Measurements from ENCODE around the gene CAPS2. TPM values are rescaled to one million over a fixed set of nuclear protein-coding genes. Genes with fewer than 3 reads are reported as not detected.
"Not testable (repeated sequence)": the region's sequence is repeated elsewhere in the genome, so short reads cannot be mapped to it uniquely, and the experiment has no call there.

The CAPS2 gene
- 1 to 10 TPM; 6.3 to 9.3 TPM for total RNA-seq

- Mint-ChIP-seq H3K4me1 (peaks cover 19% of the 10 kb centered on the region), H3K9me3 (ENCODE audit: low read depth) (no peaks in the 10 kb centered on the region), H3K4me3 (peak within 1 kb of the TSS; percentile 81), H3K27me3 (peaks cover 32% of the 10 kb centered on the region), H3K36me3 (no peaks in the 10 kb centered on the region), H3K27ac (peak within 1 kb of the TSS; percentile 54)
- DNase-seq (peak; percentile 80), ATAC-seq (peak; percentile 84)
- CTCF ChIA-PET: interaction anchor here (1.1 to 1.8 kb wide), 3 partner anchors 59 to 175 kb away, joined by 3 to 5 read pairs (median 3); partner anchors contain the start of gene GLIPR1L2
Observed at GRCh38 chr12:75329918-75330826, at the start of gene CAPS2. Gene CAPS2 (minus strand): TSS chr12:75330324. CDS start chr12:75326498, 3,826 bp downstream.

- H3K4me3 Mint-ChIP-seq: no peak overlapping the region
- CTCF ChIA-PET: interaction anchor here (1.2 kb wide), 1 partner anchor 13 kb away, joined by 3 read pairs; no protein-coding TSS in a partner anchor
- H3K9me3 Mint-ChIP-seq (ENCODE audit: low read depth): no peaks in the 10 kb centered on the region
- no peak overlapping the region for H3K27ac Mint-ChIP-seq
- H3K27me3 Mint-ChIP-seq: no peaks in the 10 kb centered on the region
- H3K36me3 Mint-ChIP-seq: peaks cover 2% of the 10 kb centered on the region
- ATAC-seq: no peak
- DNase-seq: no peak
- peaks cover under 1% of the 10 kb centered on the region for H3K4me1 Mint-ChIP-seq
Observed at GRCh38 chr12:75378354-75378753, 48.2 kb upstream of the CAPS2 start.

- Mint-ChIP-seq H3K4me1 (peaks cover 2% of the 10 kb centered on the region), H3K9me3 (ENCODE audit: low read depth) (no peaks in the 10 kb centered on the region), H3K27ac (no peak overlapping the region), H3K27me3 (no peaks in the 10 kb centered on the region), H3K4me3 (no peak overlapping the region), H3K36me3 (no peaks in the 10 kb centered on the region)
- CTCF ChIA-PET: no interaction called here
- DNase-seq: no peak
- no peak for ATAC-seq
Observed at GRCh38 chr12:75374971-75375370, 44.8 kb upstream of the CAPS2 start.

- CTCF ChIA-PET: interaction anchor here (1.1 to 1.2 kb wide), 2 partner anchors 15 to 56 kb away, joined by 3 read pairs; no protein-coding TSS in a partner anchor
- H3K36me3 Mint-ChIP-seq: peaks cover 3% of the 10 kb centered on the region
- DNase-seq: no peak
- ATAC-seq: peak; percentile 51
- peaks cover 10% of the 10 kb centered on the region for H3K4me1 Mint-ChIP-seq
- H3K27ac Mint-ChIP-seq: no peak overlapping the region
- H3K4me3 Mint-ChIP-seq: no peak overlapping the region
- H3K27me3 Mint-ChIP-seq: no peaks in the 10 kb centered on the region
- peaks cover 3% of the 10 kb centered on the region for H3K9me3 Mint-ChIP-seq (ENCODE audit: low read depth)
Observed at GRCh38 chr12:75366629-75367028, 36.5 kb upstream of the CAPS2 start.

DNA sequence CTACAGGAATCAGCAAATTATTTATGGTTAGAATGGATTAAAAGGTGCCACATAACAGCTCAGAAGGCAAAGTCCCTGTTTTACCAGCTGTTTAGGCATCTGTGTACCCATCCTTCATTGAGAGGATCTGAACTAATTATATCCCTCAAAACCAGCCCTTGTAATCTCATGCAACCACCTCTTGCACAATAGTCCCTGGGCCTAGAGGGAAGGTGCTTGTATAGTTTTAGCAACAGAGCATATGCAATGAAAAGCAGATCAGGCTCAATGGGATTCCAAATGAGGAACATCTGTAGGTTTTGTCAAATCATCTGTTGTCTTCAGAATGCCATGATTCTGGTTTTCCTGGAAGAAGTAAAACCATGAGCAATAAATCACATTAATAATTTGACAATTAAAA lies 34.8 kb upstream of the CAPS2 start:
- DNase-seq (no peak), ATAC-seq (no peak)
- peaks cover 11% of the 10 kb centered on the region for H3K9me3 Mint-ChIP-seq (ENCODE audit: low read depth)
- peaks cover 16% of the 10 kb centered on the region for H3K36me3 Mint-ChIP-seq
- CTCF ChIA-PET: no interaction called here
- H3K27me3 Mint-ChIP-seq: no peaks in the 10 kb centered on the region
- no peak overlapping the region for H3K27ac Mint-ChIP-seq
- H3K4me3 Mint-ChIP-seq: no peak overlapping the region
- peaks cover 17% of the 10 kb centered on the region for H3K4me1 Mint-ChIP-seq

DNA sequence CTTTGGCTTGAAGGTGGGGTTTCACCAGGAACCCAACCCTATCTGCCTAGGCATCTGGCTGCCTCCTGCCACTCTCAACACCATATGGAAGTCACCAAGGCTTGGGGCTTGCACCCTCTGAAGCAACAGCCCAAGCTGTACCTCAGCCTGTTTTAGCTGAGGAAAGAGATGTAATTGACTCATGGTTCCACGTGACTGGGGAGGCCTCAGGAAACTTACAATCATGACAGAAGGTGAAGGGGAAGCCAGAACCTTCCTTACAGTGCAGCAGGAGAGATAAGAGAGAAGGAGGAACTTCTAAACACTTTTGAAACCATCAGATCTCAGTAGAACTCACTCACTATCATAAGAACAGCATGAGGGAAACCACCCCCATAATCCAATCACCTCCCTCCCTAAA lies 31.3 kb upstream of the CAPS2 start:
- peak overlapping the region; percentile 12 for H3K27ac Mint-ChIP-seq

GRCh38 chr12:75360920-75361319 lies 30.8 kb upstream of the CAPS2 start:
- DNase-seq (no peak), ATAC-seq (no peak)
- no peak overlapping the region for H3K4me3 Mint-ChIP-seq
- H3K27ac Mint-ChIP-seq: no peak overlapping the region
- H3K36me3 Mint-ChIP-seq: peaks cover 18% of the 10 kb centered on the region
- peaks cover 11% of the 10 kb centered on the region for H3K9me3 Mint-ChIP-seq (ENCODE audit: low read depth)
- CTCF ChIA-PET: no interaction called here
- no peaks in the 10 kb centered on the region for H3K27me3 Mint-ChIP-seq
- peaks cover 8% of the 10 kb centered on the region for H3K4me1 Mint-ChIP-seq

More for the DNA sequence above, 31.3 kb upstream of the CAPS2 start:
- H3K27me3 Mint-ChIP-seq: no peaks in the 10 kb centered on the region
- H3K36me3 Mint-ChIP-seq: peaks cover 18% of the 10 kb centered on the region
- ATAC-seq (no peak), DNase-seq (no peak)
- H3K9me3 Mint-ChIP-seq (ENCODE audit: low read depth): peaks cover 11% of the 10 kb centered on the region
- no peak overlapping the region for H3K4me3 Mint-ChIP-seq
- CTCF ChIA-PET: no interaction called here
- H3K4me1 Mint-ChIP-seq: peaks cover 11% of the 10 kb centered on the region

GRCh38 chr12:75354011-75354410 lies 23.9 kb upstream of the CAPS2 start:
- no peak overlapping the region for H3K27ac Mint-ChIP-seq
- H3K4me1 Mint-ChIP-seq: peaks cover 10% of the 10 kb centered on the region
- no peak for ATAC-seq
- no peak overlapping the region for H3K4me3 Mint-ChIP-seq
- peaks cover 19% of the 10 kb centered on the region for H3K9me3 Mint-ChIP-seq (ENCODE audit: low read depth)
- CTCF ChIA-PET: no interaction called here
- DNase-seq: no peak
- H3K36me3 Mint-ChIP-seq: peaks cover 28% of the 10 kb centered on the region
- no peaks in the 10 kb centered on the region for H3K27me3 Mint-ChIP-seq

DNA sequence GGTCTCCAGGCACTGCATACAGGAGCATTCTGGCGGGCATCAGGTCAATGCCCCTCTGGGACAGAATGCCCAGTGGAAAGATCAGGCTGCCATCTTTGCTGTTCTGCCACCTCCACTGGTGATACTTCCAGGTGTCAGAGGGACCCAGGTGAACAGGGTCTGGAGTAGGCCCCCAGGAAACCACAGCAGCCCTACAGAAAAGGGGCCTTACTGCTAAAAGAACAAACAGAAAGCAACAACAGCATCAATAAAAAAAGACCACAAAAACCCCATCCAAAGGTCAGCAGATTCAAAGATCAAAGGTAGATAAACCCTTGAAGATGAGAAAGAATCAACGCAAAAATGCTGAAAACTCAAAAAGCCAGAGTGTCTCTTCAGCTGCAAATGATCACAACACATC lies 20.3 kb upstream of the CAPS2 start:
- DNase-seq: no peak
- H3K4me1 Mint-ChIP-seq: peaks cover 22% of the 10 kb centered on the region
- no peak for ATAC-seq
- CTCF ChIA-PET: no interaction called here
- H3K9me3 Mint-ChIP-seq (ENCODE audit: low read depth): peaks cover 15% of the 10 kb centered on the region
- peaks cover 35% of the 10 kb centered on the region for H3K36me3 Mint-ChIP-seq
- H3K27me3 Mint-ChIP-seq: no peaks in the 10 kb centered on the region
- no peak overlapping the region for H3K4me3 Mint-ChIP-seq
- no peak overlapping the region for H3K27ac Mint-ChIP-seq

GRCh38 chr12:75349946-75350345 lies 19.8 kb upstream of the CAPS2 start:
- H3K4me3 Mint-ChIP-seq: no peak overlapping the region
- DNase-seq (no peak), ATAC-seq (no peak)
- peaks cover 11% of the 10 kb centered on the region for H3K9me3 Mint-ChIP-seq (ENCODE audit: low read depth)
- H3K27me3 Mint-ChIP-seq: no peaks in the 10 kb centered on the region
- CTCF ChIA-PET: no interaction called here
- H3K36me3 Mint-ChIP-seq: peaks cover 31% of the 10 kb centered on the region
- H3K4me1 Mint-ChIP-seq: peaks cover 22% of the 10 kb centered on the region
- H3K27ac Mint-ChIP-seq: no peak overlapping the region

GRCh38 chr12:75346215-75346614 lies 16.1 kb upstream of the CAPS2 start:
- ATAC-seq (peak; percentile 89), DNase-seq (peak; percentile 60)
- H3K27me3 Mint-ChIP-seq; CTCF ChIA-PET; H3K4me3 Mint-ChIP-seq; H3K27ac Mint-ChIP-seq; H3K9me3 Mint-ChIP-seq (ENCODE audit: low read depth): not testable (repeated sequence)
- peaks cover 22% of the 10 kb centered on the region for H3K4me1 Mint-ChIP-seq
- H3K36me3 Mint-ChIP-seq: peaks cover 16% of the 10 kb centered on the region

DNA sequence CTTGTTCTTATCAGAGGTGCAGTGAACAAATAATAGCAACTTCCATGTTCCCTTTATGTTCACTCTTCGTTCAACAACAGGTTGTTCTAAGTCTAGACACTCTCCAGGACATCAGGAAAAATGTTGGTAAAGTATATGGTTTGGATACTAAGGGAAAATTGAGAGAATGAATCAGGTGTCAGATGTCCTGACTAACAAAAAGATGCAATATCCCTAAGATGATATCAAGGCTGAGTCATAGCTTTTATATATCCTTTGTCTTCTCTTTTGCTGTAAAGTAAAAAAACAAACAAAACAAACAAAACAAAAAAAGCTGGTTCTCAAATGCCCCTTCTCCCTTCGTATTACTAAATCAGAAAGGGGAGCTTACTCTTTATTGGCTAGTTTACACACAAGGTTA lies 15.4 kb upstream of the CAPS2 start:
- peaks cover 18% of the 10 kb centered on the region for H3K4me1 Mint-ChIP-seq
- H3K27me3 Mint-ChIP-seq: peaks cover 4% of the 10 kb centered on the region
- no peak overlapping the region for H3K4me3 Mint-ChIP-seq
- CTCF ChIA-PET: no interaction called here
- H3K9me3 Mint-ChIP-seq (ENCODE audit: low read depth): peaks cover 3% of the 10 kb centered on the region
- peaks cover 12% of the 10 kb centered on the region for H3K36me3 Mint-ChIP-seq
- ATAC-seq (no peak), DNase-seq (no peak)
- H3K27ac Mint-ChIP-seq: no peak overlapping the region

GRCh38 chr12:75341873-75342272 lies 11.7 kb upstream of the CAPS2 start:
- Mint-ChIP-seq H3K27ac (no peak overlapping the region), H3K36me3 (peaks cover 14% of the 10 kb centered on the region), H3K4me3 (no peak overlapping the region), H3K9me3 (ENCODE audit: low read depth) (peaks cover 3% of the 10 kb centered on the region), H3K4me1 (peaks cover 26% of the 10 kb centered on the region), H3K27me3 (peaks cover 8% of the 10 kb centered on the region)
- no peak for ATAC-seq
- CTCF ChIA-PET: no interaction called here
- no peak for DNase-seq

GRCh38 chr12:75337905-75338304 lies 7.8 kb upstream of the CAPS2 start:
- Mint-ChIP-seq H3K4me3 (no peak overlapping the region), H3K9me3 (ENCODE audit: low read depth) (no peaks in the 10 kb centered on the region), H3K27me3 (peaks cover 19% of the 10 kb centered on the region), H3K27ac (peak overlapping the region; percentile 62), H3K4me1 (peaks cover 25% of the 10 kb centered on the region), H3K36me3 (peaks cover 7% of the 10 kb centered on the region)
- ATAC-seq (no peak), DNase-seq (no peak)
- CTCF ChIA-PET: interaction anchor here (0.6 to 0.7 kb wide), 2 partner anchors 53 to 1426 kb away, joined by 3 to 6 read pairs; partner anchors contain the start of gene GLIPR1L2
